K562 (cell line): ENCODE measurements around the gene GPD2. TPM values are rescaled to one million over a fixed set of nuclear protein-coding genes. Genes with fewer than 3 reads are reported as not detected.

Experiments
- ATAC-seq: fragments of 200-7000 bp; cut with Tn5 transposase; 3 replicates; pipeline ENCODE4 v1.9.1; 2020; ENCODE audit warnings: moderate library complexity
- BruUV-seq: library from RNA; stranded (reverse); fragments of 400-500 nt; replicated peaks from 2 replicates; lab custom pipeline; 2021; lab: Mats Ljungman, UMichigan
- CTCF ChIA-PET: fragments of 300-600 bp; formaldehyde crosslinking; extraction: SDS; loops from one replicate; lab custom pipeline; 2021; ENCODE audit warnings: low intra/inter-chr PET ratio; lab: Yijun Ruan, JAX
- POLR2A ChIA-PET: fragments of 300-600, 350-650 bp; sonication (Branson Sonifier 250); formaldehyde crosslinking; extraction: SDS; loops from one replicate; lab custom pipeline; 2021; ENCODE audit warnings: antibody characterized with exemption, inconsistent platforms; lab: Yijun Ruan, JAX
- DNase-seq, 4 experiments: peaks; one replicate each; pipeline versions ENCODE4 v3.0.0 to v3.0.0-alpha.2; 2011 to 2018; ENCODE audit warnings: low spot score in 3 of 4, mixed read lengths in 3 of 4; ENCODE audit errors: extremely low read depth in 1 of 4
- FAIRE-seq: peaks from 2 replicates; lab custom pipeline; 2011; peaks lifted over from hg19 to GRCh38; lab: Jason Lieb, UNC
- H2AFZ ChIP-seq: 2 replicates; pipeline ENCODE4 v1.6.0; 2011; ENCODE audit warnings: low read depth, low read length, control low read depth, inconsistent platforms
- H3K27ac ChIP-seq: fragments of 200-600 bp; 3 replicates; pipeline ENCODE4 v1.8.0; 2011; ENCODE audit warnings: low read depth, mild to moderate bottlenecking, control low read depth, inconsistent platforms, low read length, moderate library complexity, mixed read lengths; ENCODE audit errors: extremely low read depth
- H3K27me3 ChIP-seq, 2 experiments: fragments of 300-600 bp in 1 of 2; 2 replicates in 1 of 2; 3 replicates in 1 of 2; pipeline versions ENCODE4 v1.6.0 to v1.8.0; 2011; ENCODE audit warnings: inconsistent platforms in 2 of 2, low read length in 2 of 2, mild to moderate bottlenecking in 1 of 2, mixed read lengths in 1 of 2, moderate library complexity in 1 of 2; ENCODE audit not compliant: control insufficient read depth in 2 of 2, insufficient read depth in 2 of 2
- H3K36me3 ChIP-seq: fragments of 300-600 bp; 3 replicates; pipeline ENCODE4 v1.8.0; 2011; ENCODE audit warnings: mild to moderate bottlenecking, low read length, inconsistent platforms; ENCODE audit not compliant: control insufficient read depth, insufficient read depth
- H3K4me1 ChIP-seq, 2 experiments: fragments of 200-600 bp in 1 of 2; replicated peaks in 1 of 2; 2 replicates in 1 of 2; 3 replicates in 1 of 2; pipeline versions ENCODE4 v1.5.1 to v1.8.0; 2011; ENCODE audit warnings: inconsistent platforms in 2 of 2, low read length in 2 of 2, mild to moderate bottlenecking in 1 of 2, mixed read lengths in 1 of 2, moderate library complexity in 1 of 2; ENCODE audit not compliant: control insufficient read depth in 2 of 2, insufficient read depth in 2 of 2
- H3K4me2 ChIP-seq: 2 replicates; pipeline ENCODE4 v1.6.1; 2011; ENCODE audit warnings: low read length, control low read depth, inconsistent platforms, mixed read lengths; ENCODE audit not compliant: insufficient read depth
- H3K4me3 ChIP-seq: fragments of 200-600 bp; sonication (generic), shearing (Covaris generic); 2 replicates; pipeline ENCODE4 v1.5.1; 2016; ENCODE audit warnings: control low read depth, inconsistent platforms
- H3K79me2 ChIP-seq: fragments of 200-600 bp; 3 replicates; pipeline ENCODE4 v1.8.0; 2011; ENCODE audit warnings: low read length, inconsistent platforms; ENCODE audit not compliant: control insufficient read depth, insufficient read depth
- H3K9ac ChIP-seq, 2 experiments: 2 replicates each; pipeline versions ENCODE4 v1.6.0 to v1.6.1; 2011; ENCODE audit warnings: low read depth in 2 of 2, low read length in 2 of 2, control low read depth in 1 of 2, inconsistent platforms in 1 of 2, mild to moderate bottlenecking in 1 of 2, mixed read lengths in 1 of 2; ENCODE audit not compliant: insufficient read depth in 1 of 2
- H3K9me1 ChIP-seq: one replicate; pipeline ENCODE4 v1.6.0; 2011; ENCODE audit warnings: inconsistent platforms, mild to moderate bottlenecking, low read length, moderate library complexity; ENCODE audit not compliant: control insufficient read depth, insufficient read depth
- H3K9me3 ChIP-seq: replicated peaks from 2 replicates; pipeline ENCODE4 v1.5.1; 2011; ENCODE audit warnings: low read depth, low read length, inconsistent platforms; ENCODE audit not compliant: control insufficient read depth, insufficient read depth
- H4K20me1 ChIP-seq: replicated peaks from 2 replicates; pipeline ENCODE4 v1.6.1; 2011; ENCODE audit warnings: low read length, inconsistent platforms, mixed read lengths; ENCODE audit not compliant: control insufficient read depth, insufficient read depth
- C11orf30 ChIP-seq: fragments of 450-650 bp; IDR thresholded peaks from 2 replicates; pipeline ENCODE4 v1.6.1; 2016; ENCODE audit warnings: low read depth, mild to moderate bottlenecking
- CBFA2T2 ChIP-seq: fragments of 450-650 bp; conservative IDR thresholded peaks from 2 replicates; pipeline ENCODE4 v1.6.1; 2017; ENCODE audit warnings: mild to moderate bottlenecking
- CBFA2T3 ChIP-seq: fragments of 450-650 bp; IDR thresholded peaks from 2 replicates; pipeline ENCODE4 v1.6.1; 2017
- CREB3 ChIP-seq: fragments of 450-650 bp; conservative IDR thresholded peaks from 2 replicates; pipeline ENCODE4 v1.6.1; 2016; ENCODE audit warnings: missing genetic modification characterization, low read depth, mild to moderate bottlenecking, missing compliant biosample characterization, moderate library complexity
- HMG20A ChIP-seq: fragments of 450-650 bp; formaldehyde crosslinking; conservative IDR thresholded peaks from 2 replicates; pipeline ENCODE4 v1.4.0; 2020; ENCODE audit warnings: mild to moderate bottlenecking, mixed read lengths
- KLF13 ChIP-seq: fragments of 450-650 bp; IDR thresholded peaks from 2 replicates; pipeline ENCODE4 v1.6.1; 2016; ENCODE audit warnings: missing genetic modification characterization, low read depth, mild to moderate bottlenecking, missing compliant biosample characterization, moderate library complexity, borderline replicate concordance
- PRPF4 ChIP-seq: fragments of 200-400 bp; formaldehyde crosslinking; IDR thresholded peaks from one replicate; pipeline ENCODE4 v1.6.1; 2017; ENCODE audit warnings: low read length, low read depth, mild to moderate bottlenecking; ENCODE audit not compliant: insufficient read depth, poor library complexity, severe bottlenecking
- RHOXF2B ChIP-seq: fragments of 250-450 bp; sonication (Bioruptor Pico); conservative IDR thresholded peaks from 2 replicates; pipeline ENCODE4 v1.5.1; 2021
- SMARCE1 ChIP-seq: fragments of 450-650 bp; IDR thresholded peaks from 2 replicates; pipeline ENCODE4 v1.7.1; 2016; ENCODE audit warnings: mild to moderate bottlenecking
- U2AF2 ChIP-seq: fragments of 200-400 bp; formaldehyde crosslinking; optimal IDR thresholded peaks from 2 replicates; pipeline ENCODE3; 2017; ENCODE audit warnings: low read depth, mild to moderate bottlenecking, low read length
- XRCC5 ChIP-seq: fragments of 200-400 bp; formaldehyde crosslinking; IDR thresholded peaks from 2 replicates; pipeline ENCODE4 v1.6.1; 2017; ENCODE audit warnings: low read depth, mild to moderate bottlenecking, low read length
- ZNF124 ChIP-seq: sonication (generic); formaldehyde crosslinking; IDR thresholded peaks from 2 replicates; pipeline ENCODE4 v1.8.1; 2022; ENCODE audit warnings: missing genetic modification reagents
- ZNF316 ChIP-seq: fragments of 450-650 bp; IDR thresholded peaks from 2 replicates; pipeline ENCODE4 v1.6.1; 2016
- in situ Hi-C: fragments of 300-500 bp; cut with MboI; formaldehyde crosslinking; loops from 4 replicates; pipeline ENCODE4 v1.15.0; 2018; ENCODE audit warnings: inconsistent platforms, mixed read lengths
- intact Hi-C: fragments of 100-400 bp; cut with micrococcal nuclease; formaldehyde crosslinking; loops from 2 replicates; pipeline ENCODE4 v1.14.2; 2022
- polyA plus RNA-seq, 8 experiments: library from polyadenylated mRNA; depleted of rRNA in 4 of 8; stranded (reverse) in 5 of 8; unstranded in 3 of 8; fragments of >200 nt; fragmentation: Nextera tagmentation in 2 of 8; fragmentation: Illumina TruSeq in 1 of 8; extraction: Ambion mirVana in 2 of 8; extraction: Trizol in 1 of 8; gene quantifications; 2 replicates each; pipeline versions ENCODE4 v1.2.1 to v1.2.3, GENCODE V29; 2011 to 2014; ENCODE audit warnings: inconsistent platforms in 1 of 8, missing spikeins in 1 of 8
- total RNA-seq, 7 experiments: library from RNA; depleted of rRNA in 6 of 7; stranded (reverse); fragments of >200 nt in 6 of 7; fragmentation: Illumina TruSeq in 2 of 7; extraction: Trizol in 2 of 7; gene quantifications; 2 replicates each; pipeline versions ENCODE4 v1.2.1 to v1.2.3, GENCODE V29; 2011 to 2021; ENCODE audit warnings: low replicate concordance in 1 of 7
- TF ChIP-seq, protein P1 (sequence below): fragments of 250-450 bp; sonication (Bioruptor Pico); IDR thresholded peaks from 2 replicates; pipeline ENCODE4 v1.8.0; 2021; ENCODE audit warnings: mild to moderate bottlenecking, moderate library complexity

Gene GPD2
- total and polyA plus RNA-seq, 9 of the 15 experiments (the other 6 are each of a cell fraction or from before 2014, with no cell fraction given), result 5.2 to 39.2 (median 19.0) TPM

- BruUV-seq, result no TSS peak
- no peaks in the 10 kb centered on the region for H3K9me3 ChIP-seq
- H3K9ac ChIP-seq, result no peak overlapping the region
- H3K4me3 ChIP-seq, result no peak overlapping the region
- H2AFZ ChIP-seq, result no peak overlapping the region
- peak in 2 of 4 experiments; percentile 20 to 26 for DNase-seq
- in situ Hi-C loops (no loop called here), intact Hi-C loops (no loop called here)
- ChIA-PET POLR2A (interaction anchor here (0.6 to 1.0 kb wide), 2 partner anchors 14 to 136 kb away, joined by 3 read pairs; no protein-coding TSS in a partner anchor), CTCF (no interaction called here)
- H3K4me1 ChIP-seq, result no peaks in the 10 kb centered on the region
- ATAC-seq, result peak; percentile 47; the same call in 2 of the 3 replicates
- no peaks in the 10 kb centered on the region for H3K27me3 ChIP-seq
- no peaks in the 10 kb centered on the region for H4K20me1 ChIP-seq
- no peak overlapping the region for H3K4me2 ChIP-seq
- H3K9me1 ChIP-seq, result no peaks in the 10 kb centered on the region
- no peaks in the 10 kb centered on the region for H3K79me2 ChIP-seq
- H3K36me3 ChIP-seq, result no peaks in the 10 kb centered on the region; the same call in 2 of the 3 replicates
- FAIRE-seq, result peak; percentile 80
- H3K27ac ChIP-seq, result no peak overlapping the region
- TF ChIP-seq KLF13 (tag), result no peak
- no peak for TF ChIP-seq PRPF4
- 0 out of 2 replicates have a peak, but pooled peaks have one; percentile 16 for TF ChIP-seq ZNF316
- TF ChIP-seq CBFA2T2, result 0 out of 2 replicates have a peak, but pooled peaks have one; percentile 9
- TF ChIP-seq U2AF2, result no peak
- no peak for TF ChIP-seq RHOXF2B
- TF ChIP-seq C11orf30, result peak; percentile 9; the same call in 1 of the 2 replicates
- no peak for TF ChIP-seq SMARCE1
- peak; percentile 41 for TF ChIP-seq CBFA2T3
- no peak for TF ChIP-seq ZNF124 (CRISPR knock-in tag)
- no peak for TF ChIP-seq CREB3 (tag)
- TF ChIP-seq, protein P1, sequence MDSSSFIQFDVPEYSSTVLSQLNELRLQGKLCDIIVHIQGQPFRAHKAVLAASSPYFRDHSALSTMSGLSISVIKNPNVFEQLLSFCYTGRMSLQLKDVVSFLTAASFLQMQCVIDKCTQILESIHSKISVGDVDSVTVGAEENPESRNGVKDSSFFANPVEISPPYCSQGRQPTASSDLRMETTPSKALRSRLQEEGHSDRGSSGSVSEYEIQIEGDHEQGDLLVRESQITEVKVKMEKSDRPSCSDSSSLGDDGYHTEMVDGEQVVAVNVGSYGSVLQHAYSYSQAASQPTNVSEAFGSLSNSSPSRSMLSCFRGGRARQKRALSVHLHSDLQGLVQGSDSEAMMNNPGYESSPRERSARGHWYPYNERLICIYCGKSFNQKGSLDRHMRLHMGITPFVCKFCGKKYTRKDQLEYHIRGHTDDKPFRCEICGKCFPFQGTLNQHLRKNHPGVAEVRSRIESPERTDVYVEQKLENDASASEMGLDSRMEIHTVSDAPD, result no peak
- no peak for TF ChIP-seq HMG20A (CRISPR knock-in tag)
- no peak for TF ChIP-seq XRCC5
These were observed 81.2 kb downstream of the GPD2 start for GRCh38 chr2:156517419-156517818.
